HepG2 (cell line): ENCODE measurements around the gene LIME1.

ENCODE experiments used
- GFI1 ChIP-seq: sonication (generic); formaldehyde crosslinking; IDR thresholded peaks from 2 replicates; pipeline ENCODE4 v1.5.0; 2020; ENCODE audit warnings: missing genetic modification reagents, mild to moderate bottlenecking, borderline replicate concordance
- HCFC1 ChIP-seq: fragments of 150-350 bp; IDR thresholded peaks from 2 replicates; pipeline ENCODE4 v1.6.1; 2014; ENCODE audit warnings: low read depth, low read length
- NFE2 ChIP-seq: sonication (generic); formaldehyde crosslinking; IDR thresholded peaks from 2 replicates; pipeline ENCODE4 v1.4.0; 2020; ENCODE audit warnings: missing genetic modification reagents
- RFX1 ChIP-seq: fragments of 450-650 bp; IDR thresholded peaks from 2 replicates; pipeline ENCODE4 v1.6.1; 2017
- STAT5B ChIP-seq: sonication (generic); formaldehyde crosslinking; IDR thresholded peaks from 2 replicates; pipeline ENCODE4 v1.4.0; 2020; ENCODE audit warnings: missing genetic modification reagents

- TF ChIP-seq GFI1 (CRISPR knock-in tag) = no peak
- TF ChIP-seq NFE2 (CRISPR knock-in tag) = no peak
- TF ChIP-seq STAT5B (CRISPR knock-in tag) = no peak
- TF ChIP-seq HCFC1 = no peak
- TF ChIP-seq RFX1 = no peak
These were observed 46.1 kb downstream of the LIME1 start for GRCh38 chr20:63782521-63782971.
